Amniotic stem cell (primary cell): ENCODE results near the gene YTHDC2.
A peak's percentile ranks its signal among the peaks of the same experiment; 100 is the strongest.

ENCODE experiments used
- DNase-seq: peaks from one replicate; lab custom pipeline; 2025; lab: John Stamatoyannopoulos, UW

Gene YTHDC2

DNA sequence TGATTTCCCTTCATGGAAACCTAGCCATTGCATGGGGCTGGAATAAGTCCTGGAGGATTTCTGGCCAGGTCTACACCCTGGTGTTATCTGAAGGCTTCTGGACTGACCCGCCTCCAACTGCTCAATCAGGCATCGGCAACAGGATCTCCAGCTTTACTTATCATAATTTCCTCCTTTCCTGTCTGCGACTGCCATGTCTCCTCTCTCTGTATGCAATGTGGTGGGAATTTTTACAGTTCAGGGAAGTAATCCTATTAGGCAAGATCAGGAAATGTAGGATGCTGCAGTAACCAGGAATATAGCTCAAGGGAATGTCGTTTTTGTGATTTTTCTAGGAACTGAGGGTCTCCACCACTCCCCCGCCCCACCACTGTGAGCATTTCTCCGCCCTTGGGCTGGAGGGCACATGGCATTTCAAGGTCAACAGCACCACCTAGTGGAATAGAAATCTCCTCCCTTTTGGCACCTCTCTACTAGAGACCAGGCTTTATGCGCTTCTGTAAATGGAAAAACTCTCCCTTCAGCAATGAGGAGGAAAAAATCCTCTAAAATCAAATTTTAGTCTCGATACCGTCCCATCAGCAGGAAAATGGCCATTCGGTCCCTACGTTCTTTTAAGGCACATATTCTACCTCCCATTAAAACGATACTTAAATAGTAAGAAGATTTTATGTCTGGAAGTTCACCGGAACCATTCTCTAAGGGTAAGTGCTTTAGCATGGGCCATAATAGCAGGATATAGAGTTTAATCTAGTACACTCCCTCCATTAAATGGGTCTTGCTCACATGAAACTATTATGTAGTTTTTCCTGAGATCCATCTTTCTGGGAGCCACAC is 93.0 kb downstream of the YTHDC2 start:
- peak; percentile 14 for DNase-seq

- no peak for DNase-seq
Measured at GRCh38 chr5:113607361-113607760, 93.9 kb downstream of the YTHDC2 start.

- no peak for DNase-seq
Measured at GRCh38 chr5:113608113-113608596, 94.7 kb downstream of the YTHDC2 start.

GRCh38 chr5:113612060-113612496 is 98.6 kb downstream of the YTHDC2 start:
- DNase-seq: no peak

DNA sequence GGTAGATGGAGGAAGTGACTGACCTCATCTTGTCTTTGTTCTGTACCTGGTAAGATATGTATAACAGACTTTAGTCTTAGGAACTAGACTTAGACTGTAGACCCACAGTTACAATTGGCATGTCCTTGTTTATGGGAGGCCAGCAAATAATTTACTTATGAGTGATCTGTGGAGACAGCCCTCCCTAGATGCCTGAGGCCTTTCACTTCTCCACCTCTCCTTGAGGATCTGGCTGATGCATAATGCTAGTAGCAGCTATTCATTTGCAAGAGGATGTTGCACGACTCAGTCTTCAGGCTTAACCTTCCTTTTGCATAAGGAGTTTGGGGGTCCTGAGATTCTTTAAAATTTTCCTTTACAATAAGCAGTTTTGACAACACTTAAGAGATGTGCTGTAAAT is 100.7 kb downstream of the YTHDC2 start:
- no peak for DNase-seq

GRCh38 chr5:113615708-113616107 is 102.2 kb downstream of the YTHDC2 start:
- DNase-seq: no peak

DNA sequence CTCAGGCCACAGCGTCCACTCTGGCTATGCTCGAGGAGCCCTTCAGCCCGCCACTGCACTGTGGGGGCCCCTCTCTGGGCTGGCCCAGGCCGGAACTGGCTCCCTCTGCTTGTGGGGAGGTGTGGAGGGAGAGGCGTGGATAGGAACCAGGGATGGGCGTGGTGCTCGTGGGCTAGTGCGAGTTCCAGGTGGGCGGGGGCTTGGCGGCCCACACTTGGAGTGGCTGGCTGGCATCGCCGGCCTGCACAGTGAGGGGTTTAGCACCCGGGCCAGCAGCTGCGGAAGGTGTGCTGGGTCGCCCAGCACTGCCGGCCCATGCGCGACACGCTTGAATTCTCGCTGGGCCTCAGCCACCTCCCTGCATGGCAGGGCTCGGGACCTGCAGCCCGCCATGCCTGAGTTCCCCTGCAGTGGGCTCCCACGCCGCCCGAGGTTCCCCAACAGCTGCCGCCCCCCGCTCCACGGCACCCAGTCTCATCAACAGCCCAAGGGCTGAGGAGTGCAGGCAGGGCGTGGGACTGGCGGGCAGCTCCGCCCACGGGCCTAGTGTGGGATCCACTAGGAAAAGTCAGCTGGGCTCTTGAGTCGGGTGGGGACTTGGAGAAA is 103.8 kb downstream of the YTHDC2 start:
- no peak for DNase-seq

GRCh38 chr5:113632996-113633395 is 119.5 kb downstream of the YTHDC2 start:
- DNase-seq: no peak

DNA sequence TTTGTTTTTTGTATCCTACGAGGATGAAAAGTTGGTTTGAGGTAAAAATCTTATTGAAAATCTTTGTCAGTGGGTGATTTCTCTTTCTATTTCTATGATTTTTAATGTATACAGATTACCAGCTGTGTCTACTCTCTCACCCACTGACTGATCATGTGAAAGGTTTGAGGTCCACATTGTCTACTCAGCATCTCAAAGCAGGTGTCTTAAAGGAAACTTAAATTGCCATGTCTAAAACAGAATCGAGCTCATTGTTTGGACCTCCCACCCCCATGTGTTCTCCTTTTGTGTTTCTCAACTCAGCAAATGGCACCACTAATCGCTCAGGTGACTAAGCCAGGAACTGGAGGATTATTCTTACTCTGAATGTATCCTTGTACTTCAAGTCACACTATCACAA is 121.5 kb downstream of the YTHDC2 start:
- no peak for DNase-seq

DNA sequence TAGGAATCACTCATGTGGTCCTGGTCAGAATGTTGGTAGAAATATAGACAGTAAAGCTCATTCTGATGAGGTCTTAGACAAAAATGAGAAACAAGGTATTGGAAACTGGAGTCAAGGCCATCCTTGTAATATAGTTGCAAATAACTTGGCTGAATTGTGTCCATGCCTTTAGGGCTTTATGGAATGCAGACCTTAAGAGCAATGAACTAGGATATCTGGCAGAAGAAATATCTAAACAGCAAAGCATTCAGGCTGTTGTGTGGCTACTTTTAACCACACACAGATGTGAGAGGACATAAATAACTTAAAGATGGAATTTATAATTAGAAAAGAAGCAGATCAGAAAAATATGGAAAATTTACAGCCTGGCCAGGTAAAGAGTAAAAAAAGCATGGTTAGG is 128.2 kb downstream of the YTHDC2 start:
- no peak for DNase-seq
